Measurements from ENCODE around the gene CPS1. TPM values are rescaled to one million over a fixed set of nuclear protein-coding genes. Genes with fewer than 3 reads are reported as not detected.

The CPS1 gene
- total RNA-seq, result 1.2 and 3.8 TPM in 2 replicates

DNA sequence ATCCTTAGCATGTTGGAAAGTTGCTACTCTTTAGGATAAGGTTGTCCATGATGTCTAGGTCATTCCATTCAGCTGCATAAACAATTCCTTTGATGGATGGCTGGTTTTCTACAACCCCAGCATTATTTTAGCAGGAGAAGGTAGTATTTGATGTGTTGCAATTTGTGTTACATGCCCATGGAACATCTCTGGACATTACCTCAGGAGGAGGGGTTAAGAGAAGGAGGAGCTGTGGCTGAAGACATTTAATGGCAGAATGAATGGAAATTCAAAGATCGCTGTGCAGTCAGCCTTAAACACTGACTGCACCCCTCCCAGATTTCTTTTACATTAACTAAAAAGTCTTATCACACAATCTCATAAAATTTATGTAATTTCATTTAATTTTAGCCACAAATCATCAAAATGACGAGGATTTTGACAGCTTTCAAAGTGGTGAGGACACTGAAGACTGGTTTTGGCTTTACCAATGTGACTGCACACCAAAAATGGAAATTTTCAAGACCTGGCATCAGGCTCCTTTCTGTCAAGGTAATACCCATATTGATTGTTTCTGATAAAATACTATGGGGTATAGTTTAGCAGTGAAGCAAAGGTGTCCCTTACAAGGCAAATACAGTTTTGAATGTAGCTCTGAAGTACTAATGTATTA lies at the start of gene CPS1:
TSS of gene CPS1 (plus strand) at position 271 of the 652 bp plus-strand sequence. CDS start at position 406, 135 bp downstream.
- no peak within 1 kb of the TSS for H3K4me3 ChIP-seq (ENCODE audit: low read depth, low read length)
- no peak for TF ChIP-seq CTCF (IDR thresholded peaks at IDR 0.05; ENCODE audit: insufficient read depth, low read length, poor library complexity, severe bottlenecking)
- no peak for DNase-seq (ENCODE audit: low read depth)
- no peaks in the 10 kb centered on the region for H3K27me3 ChIP-seq (ENCODE audit: control insufficient read depth, insufficient read depth, low read length)
- no peaks in the 10 kb centered on the region for H3K36me3 ChIP-seq (ENCODE audit: control insufficient read depth, insufficient read depth, low read length)

- no peak for TF ChIP-seq CTCF (IDR thresholded peaks at IDR 0.05; ENCODE audit: insufficient read depth, low read length, poor library complexity, severe bottlenecking)
- H3K27me3 ChIP-seq (ENCODE audit: control insufficient read depth, insufficient read depth, low read length), result no peaks in the 10 kb centered on the region
- DNase-seq (ENCODE audit: low read depth), result no peak
These were observed 40.5 kb upstream of the CPS1 start for GRCh38 chr2:210515911-210516310.

DNA sequence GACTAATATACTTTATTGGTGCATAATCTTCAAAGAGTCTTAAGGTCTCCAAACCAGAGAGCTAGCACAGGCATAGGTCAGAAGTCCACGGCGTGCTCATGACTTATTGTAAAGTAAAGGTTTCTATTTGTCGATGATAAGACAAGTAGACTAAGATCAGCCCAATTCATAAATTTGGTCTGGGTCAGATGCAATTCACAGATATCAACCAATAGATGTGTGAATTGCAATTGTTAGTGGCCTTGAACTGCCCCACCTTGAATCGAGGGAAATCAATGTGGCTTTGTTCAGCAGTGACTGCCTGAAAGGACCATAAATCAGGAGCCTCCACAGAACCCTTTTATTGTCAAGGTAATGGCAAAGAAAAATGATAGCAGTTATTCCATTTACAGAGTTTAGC lies 39.1 kb upstream of the CPS1 start:
- Histone ChIP-seq H3K27me3 (ENCODE audit: control insufficient read depth, insufficient read depth, low read length) (no peaks in the 10 kb centered on the region), H3K36me3 (ENCODE audit: control insufficient read depth, insufficient read depth, low read length) (no peaks in the 10 kb centered on the region), H3K4me3 (ENCODE audit: low read depth, low read length) (no peak overlapping the region)
- no peak for TF ChIP-seq CTCF (IDR thresholded peaks at IDR 0.05; ENCODE audit: insufficient read depth, low read length, poor library complexity, severe bottlenecking)
- no peak for DNase-seq (ENCODE audit: low read depth)

More at GRCh38 chr2:210515911-210516310, 40.5 kb upstream of the CPS1 start:
- no peak overlapping the region for H3K4me3 ChIP-seq (ENCODE audit: low read depth, low read length)
- no peaks in the 10 kb centered on the region for H3K36me3 ChIP-seq (ENCODE audit: control insufficient read depth, insufficient read depth, low read length)

GRCh38 chr2:210519594-210519993 lies 36.8 kb upstream of the CPS1 start:
- DNase-seq (ENCODE audit: low read depth), result no peak
- Histone ChIP-seq H3K4me3 (ENCODE audit: low read depth, low read length) (no peak overlapping the region), H3K27me3 (ENCODE audit: control insufficient read depth, insufficient read depth, low read length) (no peaks in the 10 kb centered on the region), H3K36me3 (ENCODE audit: control insufficient read depth, insufficient read depth, low read length) (no peaks in the 10 kb centered on the region)
- no peak for TF ChIP-seq CTCF (IDR thresholded peaks at IDR 0.05; ENCODE audit: insufficient read depth, low read length, poor library complexity, severe bottlenecking)

GRCh38 chr2:210522399-210522798 lies 34.0 kb upstream of the CPS1 start:
- DNase-seq (ENCODE audit: low read depth), result no peak
- Histone ChIP-seq H3K4me3 (ENCODE audit: low read depth, low read length) (no peak overlapping the region), H3K27me3 (ENCODE audit: control insufficient read depth, insufficient read depth, low read length) (no peaks in the 10 kb centered on the region), H3K36me3 (ENCODE audit: control insufficient read depth, insufficient read depth, low read length) (no peaks in the 10 kb centered on the region)
- no peak for TF ChIP-seq CTCF (IDR thresholded peaks at IDR 0.05; ENCODE audit: insufficient read depth, low read length, poor library complexity, severe bottlenecking)
